Motor neuron (in vitro differentiated cells): ENCODE results near the gene RETSAT. TPM values are rescaled to one million over a fixed set of nuclear protein-coding genes. Genes with fewer than 3 reads are reported as not detected.
A peak's percentile ranks its signal among the peaks of the same experiment; 100 is the strongest.

Experiments
- ATAC-seq, 8 experiments: fragments of 200-7000 bp; cut with Tn5 transposase; replicated peaks in 6 of 8; 2 replicates each; pipeline ENCODE4 v1.8.0; 2021; ENCODE audit warnings: mild to moderate bottlenecking in 8 of 8, moderate library complexity in 8 of 8
- H3K27ac ChIP-seq, 2 donors: fragments of 250-450 bp; sonication (Bioruptor Pico); 2 replicates each; pipeline ENCODE4 v1.9.0; 2021; ENCODE audit warnings: antibody characterized with exemption in 2 of 2, mild to moderate bottlenecking in 2 of 2, moderate library complexity in 1 of 2
- H3K4me1 ChIP-seq, 2 donors: fragments of 250-450 bp; sonication (Bioruptor Pico); replicated peaks in 1 of 2; 2 replicates each; pipeline ENCODE4 v1.6.1; 2021; ENCODE audit warnings: antibody characterized with exemption in 2 of 2, mild to moderate bottlenecking in 2 of 2, moderate library complexity in 1 of 2
- H3K4me3 ChIP-seq, 5 donors: fragments of 250-450 bp; sonication (Bioruptor Pico); 2 replicates each; pipeline ENCODE4 v1.9.0; 2021; ENCODE audit warnings: antibody characterized with exemption in 5 of 5, mild to moderate bottlenecking in 5 of 5, moderate library complexity in 4 of 5
- WGBS, 10 experiments: fragments of 450-650 bp; shearing (Covaris generic); methylation state at CpG; one replicate each; pipeline ENCODE4 v1.0.0; 2022; 5-methylcytosine and 5-hydroxymethylcytosine counted together
- in situ Hi-C, 9 experiments: fragments of 400-800 bp; cut with MboI; loops; one replicate each; pipeline ENCODE4 v1.15.0; 2021; ENCODE audit warnings: low sequenced_read_pairs in 9 of 9, low pct_unique_long_range_greater_than_20kb in 2 of 9; ENCODE audit not compliant: unreplicated experiment in 9 of 9
- total RNA-seq, 8 experiments: library from RNA; unstranded; fragments of 300-600 nt; gene quantifications; 2 replicates each; pipeline versions ENCODE4 v1.2.3 to v1.2.4, GENCODE V29; 2022

Gene RETSAT
- total RNA-seq, 8 experiments from 2014 or later: 8.2 to 61.9 (median 19.1) TPM

- in situ Hi-C loops: loop anchor here in 2 of 9 experiments (5.0 to 10.0 kb wide), 2 partner anchors 241 to 243 kb away; no protein-coding TSS in a partner anchor
- 80 to 100% methylated on average over 1 of the region's 6 CpGs; no CpG with 5 or more reads in 8 of the 10 experiments for WGBS, 10 experiments
- Histone ChIP-seq H3K4me3 (no peak overlapping the region), H3K4me1 (peaks cover 3 to 10% of the 10 kb centered on the region in 2 donors), H3K27ac (no peak overlapping the region)
- no peak for ATAC-seq
These were observed 46.1 kb downstream of the RETSAT start for GRCh38 chr2:85308201-85308600.

GRCh38 chr2:85307527-85307897 lies 46.8 kb downstream of the RETSAT start:
- ATAC-seq: no peak
- peaks cover 3 to 10% of the 10 kb centered on the region in 2 donors for H3K4me1 ChIP-seq
- in situ Hi-C loops: loop anchor here in 2 of 9 experiments (5.0 to 10.0 kb wide), 2 partner anchors 240 to 243 kb away; no protein-coding TSS in a partner anchor
- H3K4me3 ChIP-seq: no peak overlapping the region
- 71 to 100% (median 96%) methylated on average over 1 to 6 of the region's 9 CpGs; no CpG with 5 or more reads in 6 of the 10 experiments for WGBS, 10 experiments
- H3K27ac ChIP-seq: no peak overlapping the region

- Histone ChIP-seq H3K4me1 (peaks cover 3 to 11% of the 10 kb centered on the region in 2 donors), H3K4me3 (no peak overlapping the region), H3K27ac (no peak overlapping the region)
- 73 to 100% (median 100%) methylated on average over 1 to 8 of the region's 28 CpGs; no CpG with 5 or more reads in 5 of the 10 experiments for WGBS, 10 experiments
- no peak for ATAC-seq
- in situ Hi-C loops: loop anchor here in 1 of 9 experiments (10.0 kb wide), 1 partner anchor 239 kb away; no protein-coding TSS in a partner anchor
These were observed 50.4 kb downstream of the RETSAT start for GRCh38 chr2:85303780-85304531.

GRCh38 chr2:85302121-85302520 lies 52.2 kb downstream of the RETSAT start:
- Histone ChIP-seq H3K4me3 (no peak overlapping the region), H3K4me1 (peaks cover 3 to 7% of the 10 kb centered on the region in 2 donors), H3K27ac (no peak overlapping the region)
- 40 to 100% (median 82%) methylated on average over 1 to 4 of the region's 6 CpGs; no CpG with 5 or more reads in 2 of the 10 experiments for WGBS, 10 experiments
- ATAC-seq: peak in 5 of 8 experiments; percentile 88 to 96 (median 95)
- in situ Hi-C loops: loop anchor here in 1 of 9 experiments (10.0 kb wide), 1 partner anchor 237 kb away; no protein-coding TSS in a partner anchor

Other genes starting within 250 kb of the RETSAT start
- gene TCF7L1, start 221.1 kb downstream of the RETSAT start, total RNA-seq: 10 to 100 TPM in 1 of 8 experiments, 1 to 10 TPM in 7; 1.4 to 10.1 (median 3.4) TPM
- 10 to 100 TPM; 26.6 to 89.1 (median 50.9) TPM for gene TGOLN2, start 26.5 kb downstream of the RETSAT start, total RNA-seq
- gene ELMOD3, start 241 bp upstream of the RETSAT start, total RNA-seq: 10 to 100 TPM; 15.4 to 21.1 (median 18.1) TPM
- gene CAPG, start 55.8 kb upstream of the RETSAT start, total RNA-seq: 10 to 100 TPM in 2 of 8 experiments, 1 to 10 TPM in 6; 3.7 to 54.7 (median 6.9) TPM
- gene SH2D6, start 64.2 kb upstream of the RETSAT start, total RNA-seq: 1 to 10 TPM in 2 of 8 experiments, under 1 TPM in 6; 0.38 to 2.4 (median 0.67) TPM
- 100 to 1,000 TPM in 7 of 8 experiments, 10 to 100 TPM in 1; 64.8 to 340 (median 147) TPM for gene MAT2A, start 184.6 kb upstream of the RETSAT start, total RNA-seq
- gene GGCX, start 207.0 kb upstream of the RETSAT start, total RNA-seq: 10 to 100 TPM; 16.1 to 40.2 (median 26.6) TPM
- 10 to 100 TPM in 2 of 8 experiments, 1 to 10 TPM in 4, under 1 TPM in 2; 0.50 to 14.7 (median 2.0) TPM for gene VAMP8, start 223.1 kb upstream of the RETSAT start, total RNA-seq
- gene VAMP5, start 229.9 kb upstream of the RETSAT start, total RNA-seq: 10 to 100 TPM in 3 of 8 experiments, 1 to 10 TPM in 1, under 1 TPM in 3, not detected in 1; 0.27 to 50.2 (median 4.1) TPM
- gene RNF181, start 241.2 kb upstream of the RETSAT start, total RNA-seq: 100 to 1,000 TPM; 104 to 237 (median 191) TPM
- gene TMEM150A, start 248.2 kb upstream of the RETSAT start, total RNA-seq: 10 to 100 TPM in 4 of 8 experiments, 1 to 10 TPM in 4; 3.6 to 19.8 (median 8.3) TPM